ENCODE data around the gene ALX4.

Gene ALX4

GRCh38 chr11:44244639-44245310 lies 65.2 kb downstream of the ALX4 start:
- no peak for DNase-seq (ENCODE audit: low read depth)

- DNase-seq (ENCODE audit: low read depth): no peak
These were observed 66.2 kb downstream of the ALX4 start for GRCh38 chr11:44243595-44244343.

GRCh38 chr11:44243086-44243485 lies 66.9 kb downstream of the ALX4 start:
- DNase-seq (ENCODE audit: low read depth): no peak

GRCh38 chr11:44241851-44242250 lies 68.1 kb downstream of the ALX4 start:
- DNase-seq (ENCODE audit: low read depth): no peak

- DNase-seq (ENCODE audit: low read depth): no peak
These were observed 72.8 kb downstream of the ALX4 start for GRCh38 chr11:44237156-44237555.

GRCh38 chr11:44236296-44236695 lies 73.6 kb downstream of the ALX4 start:
- no peak for DNase-seq (ENCODE audit: low read depth)

GRCh38 chr11:44235765-44236201 lies 74.2 kb downstream of the ALX4 start:
- no peak for DNase-seq (ENCODE audit: low read depth)

GRCh38 chr11:44229624-44230023 lies 80.3 kb downstream of the ALX4 start:
- no peak for DNase-seq (ENCODE audit: low read depth)

GRCh38 chr11:44229098-44229497 lies 80.8 kb downstream of the ALX4 start:
- DNase-seq (ENCODE audit: low read depth): no peak

- DNase-seq (ENCODE audit: low read depth): no peak
These were observed 81.6 kb downstream of the ALX4 start for GRCh38 chr11:44228379-44228778.

GRCh38 chr11:44226945-44227344 lies 83.0 kb downstream of the ALX4 start:
- no peak for DNase-seq (ENCODE audit: low read depth)

- no peak for DNase-seq (ENCODE audit: low read depth)
These were observed 83.4 kb downstream of the ALX4 start for GRCh38 chr11:44226490-44226889.

- no peak for DNase-seq (ENCODE audit: low read depth)
These were observed 85.0 kb downstream of the ALX4 start for GRCh38 chr11:44224867-44225501.

GRCh38 chr11:44223238-44223637 lies 86.7 kb downstream of the ALX4 start:
- no peak for DNase-seq (ENCODE audit: low read depth)

- no peak for DNase-seq (ENCODE audit: low read depth)
These were observed 87.9 kb downstream of the ALX4 start for GRCh38 chr11:44221992-44222391.

GRCh38 chr11:44221456-44221855 lies 88.5 kb downstream of the ALX4 start:
- no peak for DNase-seq (ENCODE audit: low read depth)

GRCh38 chr11:44219830-44220796 lies 89.8 kb downstream of the ALX4 start:
- DNase-seq (ENCODE audit: low read depth): no peak

GRCh38 chr11:44217432-44217831 lies 92.5 kb downstream of the ALX4 start:
- DNase-seq (ENCODE audit: low read depth): no peak

GRCh38 chr11:44213148-44213547 lies 96.8 kb downstream of the ALX4 start:
- no peak for DNase-seq (ENCODE audit: low read depth)

- DNase-seq (ENCODE audit: low read depth): no peak
These were observed 97.8 kb downstream of the ALX4 start for GRCh38 chr11:44212128-44212527.

Measured in T follicular helper cell (primary cell).